ENCODE results near the gene METTL15. TPM values are rescaled to one million over a fixed set of nuclear protein-coding genes. Genes with fewer than 3 reads are reported as not detected.
"Not testable (repeated sequence)": the region's sequence is repeated elsewhere in the genome, so short reads cannot be mapped to it uniquely, and the experiment has no call there.

Gene METTL15
- polyA plus RNA-seq, 2 of the 4 experiments (the other 2 are of a cell fraction): 9.5 to 23.5 TPM

DNA sequence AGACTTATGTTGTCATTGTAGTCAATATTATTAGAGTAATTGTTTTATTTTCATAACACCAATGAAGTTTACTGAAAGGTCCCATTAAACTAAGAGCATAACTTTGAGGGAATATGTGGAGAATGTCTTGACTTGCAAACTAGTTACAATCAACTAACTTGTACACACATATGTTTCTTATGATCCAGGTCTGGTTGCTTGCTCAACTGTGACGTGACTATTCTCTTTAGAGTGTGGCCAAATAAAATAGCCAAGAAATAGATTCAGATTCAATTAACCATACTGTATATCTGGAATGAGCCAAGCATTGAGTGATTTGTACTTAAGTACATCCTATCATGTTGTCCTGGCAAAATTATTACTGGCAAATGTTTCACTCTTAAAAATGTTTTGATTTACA, 101.7 kb downstream of the METTL15 start:
- FAIRE-seq: no peak
- WGBS (ENCODE audit: missing lambda C conversion rate): 93% methylated on average over 1 of the region's 1 CpG
- Histone ChIP-seq H3K4me1 (no peaks in the 10 kb centered on the region), H3K4me2 (no peak overlapping the region), H3K27ac (no peak overlapping the region), H3K9me3 (no peaks in the 10 kb centered on the region), H3K4me3 (no peak overlapping the region)
- CTCF ChIA-PET: no interaction called here
- POLR2A ChIA-PET: no interaction called here
- no peak for DNase-seq (ENCODE audit: low read depth in 1 of 2, low spot score in 1 of 2)
- no peak for ATAC-seq
- TF ChIP-seq, protein P1, sequence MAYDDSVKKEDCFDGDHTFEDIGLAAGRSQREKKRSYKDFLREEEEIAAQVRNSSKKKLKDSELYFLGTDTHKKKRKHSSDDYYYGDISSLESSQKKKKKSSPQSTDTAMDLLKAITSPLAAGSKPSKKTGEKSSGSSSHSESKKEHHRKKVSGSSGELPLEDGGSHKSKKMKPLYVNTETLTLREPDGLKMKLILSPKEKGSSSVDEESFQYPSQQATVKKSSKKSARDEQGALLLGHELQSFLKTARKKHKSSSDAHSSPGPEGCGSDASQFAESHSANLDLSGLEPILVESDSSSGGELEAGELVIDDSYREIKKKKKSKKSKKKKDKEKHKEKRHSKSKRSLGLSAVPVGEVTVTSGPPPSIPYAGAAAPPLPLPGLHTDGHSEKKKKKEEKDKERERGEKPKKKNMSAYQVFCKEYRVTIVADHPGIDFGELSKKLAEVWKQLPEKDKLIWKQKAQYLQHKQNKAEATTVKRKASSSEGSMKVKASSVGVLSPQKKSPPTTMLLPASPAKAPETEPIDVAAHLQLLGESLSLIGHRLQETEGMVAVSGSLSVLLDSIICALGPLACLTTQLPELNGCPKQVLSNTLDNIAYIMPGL (CRISPR knock-in tag; IDR thresholded peaks at IDR 0.05; ENCODE audit: borderline replicate concordance): no peak
- TF ChIP-seq HOXB13 (CRISPR knock-in tag; IDR thresholded peaks at IDR 0.05; ENCODE audit: low read depth) (no peak), ZFP36 (IDR thresholded peaks at IDR 0.05; ENCODE audit: borderline replicate concordance, partially characterized antibody) (no peak), MAFK (IDR thresholded peaks at IDR 0.05; ENCODE audit: partially characterized antibody) (no peak), ESRRA (IDR thresholded peaks at IDR 0.05; ENCODE audit: borderline replicate concordance, low read length) (no peak), FOXS1 (CRISPR knock-in tag; IDR thresholded peaks at IDR 0.05) (no peak), ZC3H11A (IDR thresholded peaks at IDR 0.05) (no peak)

DNA sequence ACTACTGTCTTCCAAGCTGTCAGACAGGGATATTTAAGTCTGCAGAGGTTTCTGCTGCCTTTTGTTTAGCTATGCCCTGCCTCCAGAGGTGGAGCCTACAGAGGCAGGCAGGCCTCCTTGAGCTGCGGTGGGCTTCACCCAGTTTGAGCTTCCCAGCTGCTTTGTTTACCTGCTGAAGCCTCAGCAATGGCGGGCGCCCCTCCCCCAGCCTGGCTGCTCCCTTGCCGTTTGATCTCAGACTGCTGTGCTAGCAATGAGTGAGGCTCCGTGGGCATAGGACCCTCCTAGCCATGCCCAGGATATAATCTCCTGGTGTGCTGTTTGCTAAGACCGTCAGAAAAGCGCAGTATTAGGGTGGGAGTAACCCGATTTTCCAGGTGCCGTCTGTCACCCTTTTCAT, 113.9 kb downstream of the METTL15 start:
- DNase-seq (ENCODE audit: low read depth in 1 of 2, low spot score in 1 of 2); H3K27ac ChIP-seq; H3K9me3 ChIP-seq; CTCF ChIA-PET; POLR2A ChIA-PET; FAIRE-seq; H3K4me3 ChIP-seq; H3K4me1 ChIP-seq; H3K4me2 ChIP-seq; ATAC-seq: not testable (repeated sequence)
- 89% methylated on average over 9 of the region's 9 CpGs for WGBS (ENCODE audit: missing lambda C conversion rate)

GRCh38 chr11:28223577-28223976, 115.4 kb downstream of the METTL15 start:
- FAIRE-seq (no peak), ATAC-seq (no peak)

GRCh38 chr11:28223994-28224393, 115.8 kb downstream of the METTL15 start:
- FAIRE-seq: no peak
- POLR2A ChIA-PET: no interaction called here
- 0 out of 3 replicates have a peak, but pooled peaks cover 2% of the 10 kb centered on the region for H3K9me3 ChIP-seq
- TF ChIP-seq SREBF2 (IDR thresholded peaks at IDR 0.05): no peak
- H3K4me2 ChIP-seq: no peak overlapping the region
- CTCF ChIA-PET: no interaction called here
- no peak overlapping the region for H3K27ac ChIP-seq
- DNase-seq (ENCODE audit: low read depth in 1 of 2, low spot score in 1 of 2): no peak
- no peak overlapping the region for H3K4me3 ChIP-seq
- no peak for ATAC-seq
- WGBS (ENCODE audit: missing lambda C conversion rate): 93% methylated on average over 2 of the region's 2 CpGs
- peaks cover 11% of the 10 kb centered on the region for H3K4me1 ChIP-seq

More at GRCh38 chr11:28223577-28223976, 115.4 kb downstream of the METTL15 start:
- Histone ChIP-seq H3K4me3 (no peak overlapping the region), H3K4me2 (no peak overlapping the region), H3K27ac (no peak overlapping the region), H3K9me3 (0 out of 3 replicates have a peak, but pooled peaks cover 2% of the 10 kb centered on the region), H3K4me1 (peaks cover 11% of the 10 kb centered on the region)
- CTCF ChIA-PET: no interaction called here
- WGBS (ENCODE audit: missing lambda C conversion rate): 88% methylated on average over 1 of the region's 1 CpG
- TF ChIP-seq FOSL2 (IDR thresholded peaks at IDR 0.05) (no peak), FOSL2 (CRISPR knock-in tag; IDR thresholded peaks at IDR 0.05) (no peak), MAX (IDR thresholded peaks at IDR 0.05) (no peak), HDAC2 (IDR thresholded peaks at IDR 0.05) (no peak), HEYL (CRISPR knock-in tag; IDR thresholded peaks at IDR 0.05) (no peak), HOXA7 (CRISPR knock-in tag; IDR thresholded peaks at IDR 0.05) (no peak), MAZ (IDR thresholded peaks at IDR 0.05; ENCODE audit: borderline replicate concordance, low read depth, low read length) (no peak), BHLHE40 (IDR thresholded peaks at IDR 0.05; ENCODE audit: low read depth, low read length) (no peak), RFX5 (IDR thresholded peaks at IDR 0.05) (no peak), RARB (CRISPR knock-in tag; IDR thresholded peaks at IDR 0.05) (no peak), NR3C1 (IDR thresholded peaks at IDR 0.05) (no peak), POLR2A (IDR thresholded peaks at IDR 0.05; ENCODE audit: low read length) (no peak)
- POLR2A ChIA-PET: no interaction called here
- no peak for DNase-seq (ENCODE audit: low read depth in 1 of 2, low spot score in 1 of 2)
